ENCODE measurements around the gene TAP1.

GRCh38 chr6:32830017-32830416 lies 23.5 kb downstream of the TAP1 start:
- TF ChIP-seq POLR2AphosphoS5 (IDR thresholded peaks at IDR 0.05; ENCODE audit: low read depth, low read length) (no peak), CTCF (IDR thresholded peaks at IDR 0.05) (no peak), TCF7L2 (IDR thresholded peaks at IDR 0.05; ENCODE audit: low read depth, low read length) (no peak)
- TF ChIP-seq, protein P1, sequence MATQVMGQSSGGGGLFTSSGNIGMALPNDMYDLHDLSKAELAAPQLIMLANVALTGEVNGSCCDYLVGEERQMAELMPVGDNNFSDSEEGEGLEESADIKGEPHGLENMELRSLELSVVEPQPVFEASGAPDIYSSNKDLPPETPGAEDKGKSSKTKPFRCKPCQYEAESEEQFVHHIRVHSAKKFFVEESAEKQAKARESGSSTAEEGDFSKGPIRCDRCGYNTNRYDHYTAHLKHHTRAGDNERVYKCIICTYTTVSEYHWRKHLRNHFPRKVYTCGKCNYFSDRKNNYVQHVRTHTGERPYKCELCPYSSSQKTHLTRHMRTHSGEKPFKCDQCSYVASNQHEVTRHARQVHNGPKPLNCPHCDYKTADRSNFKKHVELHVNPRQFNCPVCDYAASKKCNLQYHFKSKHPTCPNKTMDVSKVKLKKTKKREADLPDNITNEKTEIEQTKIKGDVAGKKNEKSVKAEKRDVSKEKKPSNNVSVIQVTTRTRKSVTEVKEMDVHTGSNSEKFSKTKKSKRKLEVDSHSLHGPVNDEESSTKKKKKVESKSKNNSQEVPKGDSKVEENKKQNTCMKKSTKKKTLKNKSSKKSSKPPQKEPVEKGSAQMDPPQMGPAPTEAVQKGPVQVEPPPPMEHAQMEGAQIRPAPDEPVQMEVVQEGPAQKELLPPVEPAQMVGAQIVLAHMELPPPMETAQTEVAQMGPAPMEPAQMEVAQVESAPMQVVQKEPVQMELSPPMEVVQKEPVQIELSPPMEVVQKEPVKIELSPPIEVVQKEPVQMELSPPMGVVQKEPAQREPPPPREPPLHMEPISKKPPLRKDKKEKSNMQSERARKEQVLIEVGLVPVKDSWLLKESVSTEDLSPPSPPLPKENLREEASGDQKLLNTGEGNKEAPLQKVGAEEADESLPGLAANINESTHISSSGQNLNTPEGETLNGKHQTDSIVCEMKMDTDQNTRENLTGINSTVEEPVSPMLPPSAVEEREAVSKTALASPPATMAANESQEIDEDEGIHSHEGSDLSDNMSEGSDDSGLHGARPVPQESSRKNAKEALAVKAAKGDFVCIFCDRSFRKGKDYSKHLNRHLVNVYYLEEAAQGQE (IDR thresholded peaks at IDR 0.05; ENCODE audit: insufficient read depth in 1 of 2, low read depth in 2 of 2, low read length in 1 of 2), result no peak

Measured in Panc1 (cell line).